Fibroblast of mammary gland (primary cell): ENCODE results near the gene ETV6.

Experiments
- DNase-seq: peaks from one replicate; pipeline ENCODE4 v3.0.0-alpha.2; 2010; ENCODE audit warnings: low read depth
- H3K4me3 ChIP-seq: 2 replicates; pipeline ENCODE4 v1.5.1; 2011; ENCODE audit warnings: low read depth, mild to moderate bottlenecking, low read length, moderate library complexity; ENCODE audit not compliant: control insufficient read depth
- CTCF ChIP-seq: conservative IDR thresholded peaks from 2 replicates; pipeline ENCODE4 v1.5.1; 2011; ENCODE audit warnings: low read depth, low read length, inconsistent platforms; ENCODE audit not compliant: control insufficient read depth, insufficient read depth

Gene ETV6

GRCh38 chr12:11847539-11847938 lies 198.1 kb downstream of the ETV6 start:
- DNase-seq, result no peak
- no peak for TF ChIP-seq CTCF

GRCh38 chr12:11849757-11850504 lies 200.5 kb downstream of the ETV6 start:
- H3K4me3 ChIP-seq, result no peak overlapping the region
- no peak for TF ChIP-seq CTCF
- no peak for DNase-seq

More at GRCh38 chr12:11847539-11847938, 198.1 kb downstream of the ETV6 start:
- H3K4me3 ChIP-seq, result no peak overlapping the region

- TF ChIP-seq CTCF, result no peak
- no peak overlapping the region for H3K4me3 ChIP-seq
- no peak for DNase-seq
Observed at GRCh38 chr12:11853126-11853525, 203.7 kb downstream of the ETV6 start.

- no peak overlapping the region for H3K4me3 ChIP-seq
- TF ChIP-seq CTCF, result no peak
- no peak for DNase-seq
Observed at GRCh38 chr12:11854011-11854499, 204.6 kb downstream of the ETV6 start.

GRCh38 chr12:11855983-11856374 lies 206.5 kb downstream of the ETV6 start:
- no peak for DNase-seq
- TF ChIP-seq CTCF, result no peak
- H3K4me3 ChIP-seq, result no peak overlapping the region

- TF ChIP-seq CTCF, result no peak
- H3K4me3 ChIP-seq, result no peak overlapping the region
- DNase-seq, result no peak
Observed at GRCh38 chr12:11856971-11857370, 207.5 kb downstream of the ETV6 start.
